Neural crest cell (in vitro differentiated cells): ENCODE results near the gene ZNF276. TPM values are rescaled to one million over a fixed set of nuclear protein-coding genes. Genes with fewer than 3 reads are reported as not detected.

ENCODE experiments used
- DNase-seq: peaks from one replicate; pipeline ENCODE4 v3.0.0; 2021; ENCODE audit warnings: low read depth, mixed read lengths, low spot score
- H3K27ac Mint-ChIP-seq: one replicate; pipeline ENCODE4 v1.8.0; 2021; ENCODE audit warnings: mild to moderate bottlenecking, mixed read lengths; ENCODE audit not compliant: unreplicated experiment
- H3K27me3 Mint-ChIP-seq: 2 replicates; pipeline ENCODE4 v1.8.0; 2021; ENCODE audit warnings: low read depth, mild to moderate bottlenecking, mixed read lengths
- H3K36me3 Mint-ChIP-seq: 2 replicates; pipeline ENCODE4 v1.8.0; 2021; ENCODE audit warnings: low read depth, mild to moderate bottlenecking, mixed read lengths
- H3K4me1 Mint-ChIP-seq: 2 replicates; pipeline ENCODE4 v1.8.0; 2021; ENCODE audit warnings: mixed read lengths
- H3K4me3 Mint-ChIP-seq: one replicate; pipeline ENCODE4 v1.8.0; 2021; ENCODE audit warnings: mild to moderate bottlenecking, mixed read lengths
- H3K9me3 Mint-ChIP-seq: 2 replicates; pipeline ENCODE4 v1.8.0; 2021; ENCODE audit warnings: mixed read lengths
- total RNA-seq: library from RNA; stranded (reverse); gene quantifications from 2 replicates; pipeline ENCODE4 v1.2.1, GENCODE V29; 2021
- TF ChIP-seq, protein P1 (sequence below): fragments of 200-600 bp; sonication (generic); conservative IDR thresholded peaks from 2 replicates; pipeline ENCODE4 v1.5.0; 2021; ENCODE audit warnings: antibody characterized with exemption, mild to moderate bottlenecking

Gene ZNF276
- total RNA-seq, 1 donor from 2014 or later: 32.9 TPM

- Mint-ChIP-seq H3K4me1 (no peaks in the 10 kb centered on the region), H3K27me3 (no peaks in the 10 kb centered on the region), H3K36me3 (peaks cover 10% of the 10 kb centered on the region), H3K27ac (no peak overlapping the region), H3K4me3 (no peak overlapping the region), H3K9me3 (no peaks in the 10 kb centered on the region)
- TF ChIP-seq, protein P1, sequence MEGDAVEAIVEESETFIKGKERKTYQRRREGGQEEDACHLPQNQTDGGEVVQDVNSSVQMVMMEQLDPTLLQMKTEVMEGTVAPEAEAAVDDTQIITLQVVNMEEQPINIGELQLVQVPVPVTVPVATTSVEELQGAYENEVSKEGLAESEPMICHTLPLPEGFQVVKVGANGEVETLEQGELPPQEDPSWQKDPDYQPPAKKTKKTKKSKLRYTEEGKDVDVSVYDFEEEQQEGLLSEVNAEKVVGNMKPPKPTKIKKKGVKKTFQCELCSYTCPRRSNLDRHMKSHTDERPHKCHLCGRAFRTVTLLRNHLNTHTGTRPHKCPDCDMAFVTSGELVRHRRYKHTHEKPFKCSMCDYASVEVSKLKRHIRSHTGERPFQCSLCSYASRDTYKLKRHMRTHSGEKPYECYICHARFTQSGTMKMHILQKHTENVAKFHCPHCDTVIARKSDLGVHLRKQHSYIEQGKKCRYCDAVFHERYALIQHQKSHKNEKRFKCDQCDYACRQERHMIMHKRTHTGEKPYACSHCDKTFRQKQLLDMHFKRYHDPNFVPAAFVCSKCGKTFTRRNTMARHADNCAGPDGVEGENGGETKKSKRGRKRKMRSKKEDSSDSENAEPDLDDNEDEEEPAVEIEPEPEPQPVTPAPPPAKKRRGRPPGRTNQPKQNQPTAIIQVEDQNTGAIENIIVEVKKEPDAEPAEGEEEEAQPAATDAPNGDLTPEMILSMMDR: no peak
- no peak for DNase-seq
These were observed 16.2 kb downstream of the ZNF276 start for GRCh38 chr16:89737341-89738071.

DNA sequence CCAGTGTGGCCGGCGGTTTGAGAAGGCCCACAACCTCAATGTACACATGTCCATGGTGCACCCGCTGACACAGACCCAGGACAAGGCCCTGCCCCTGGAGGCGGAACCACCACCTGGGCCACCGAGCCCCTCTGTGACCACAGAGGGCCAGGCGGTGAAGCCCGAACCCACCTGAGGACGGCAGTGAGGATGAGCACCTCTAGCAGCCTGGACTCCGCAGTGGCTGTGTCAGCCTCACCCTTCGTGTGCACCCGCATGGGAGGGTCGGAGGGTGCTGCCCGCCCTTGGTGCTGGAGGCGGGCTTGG lies 16.7 kb downstream of the ZNF276 start:
- no peak overlapping the region for H3K4me3 Mint-ChIP-seq
- TF ChIP-seq, protein P1: no peak
- peaks cover 10% of the 10 kb centered on the region for H3K36me3 Mint-ChIP-seq
- no peaks in the 10 kb centered on the region for H3K27me3 Mint-ChIP-seq
- H3K27ac Mint-ChIP-seq: no peak overlapping the region
- no peak for DNase-seq
- H3K9me3 Mint-ChIP-seq: no peaks in the 10 kb centered on the region
- no peaks in the 10 kb centered on the region for H3K4me1 Mint-ChIP-seq

DNA sequence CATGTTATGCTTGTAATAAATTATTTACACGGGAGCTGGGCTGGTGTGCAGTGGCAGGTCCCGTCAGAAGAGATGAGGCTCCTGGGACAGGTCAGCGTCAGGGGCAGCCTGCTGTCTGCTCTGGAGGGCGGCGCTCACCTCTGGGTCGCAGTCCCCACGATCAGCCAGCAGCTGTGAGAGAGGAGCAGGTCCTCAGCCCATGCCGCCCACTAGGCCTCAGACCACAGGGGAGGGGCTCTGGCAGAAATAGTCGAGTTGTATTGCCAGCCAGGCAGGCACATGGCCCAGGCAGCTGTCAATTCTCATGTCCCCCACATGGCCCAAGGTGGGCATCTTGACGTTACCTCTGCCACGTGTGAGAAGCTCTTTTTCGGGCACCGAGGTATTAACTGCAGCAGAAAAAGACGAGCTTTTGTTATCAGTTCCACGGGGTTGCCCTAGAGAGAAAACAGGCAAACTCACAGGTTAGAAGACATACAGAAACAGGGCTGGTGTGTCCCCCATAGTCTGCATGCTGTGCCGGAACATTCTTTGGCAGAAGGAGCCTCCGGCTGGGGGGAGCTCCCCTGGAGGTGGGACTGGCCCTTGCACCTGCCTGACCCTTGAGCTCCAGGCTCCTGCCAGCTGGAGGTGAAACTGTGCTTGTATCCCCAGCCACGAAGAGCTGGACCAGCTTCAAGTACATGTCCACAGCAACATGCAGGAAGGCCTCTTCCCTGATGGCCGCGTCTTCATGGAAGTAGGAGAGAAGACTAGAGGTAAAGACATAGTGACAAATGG lies 17.4 kb downstream of the ZNF276 start:
- H3K4me3 Mint-ChIP-seq: no peak overlapping the region
- no peak overlapping the region for H3K27ac Mint-ChIP-seq
- H3K4me1 Mint-ChIP-seq: no peaks in the 10 kb centered on the region
- no peaks in the 10 kb centered on the region for H3K27me3 Mint-ChIP-seq
- no peak for DNase-seq
- TF ChIP-seq, protein P1: no peak
- H3K36me3 Mint-ChIP-seq: peaks cover 10% of the 10 kb centered on the region
- no peaks in the 10 kb centered on the region for H3K9me3 Mint-ChIP-seq

GRCh38 chr16:89739383-89739782 lies 18.0 kb downstream of the ZNF276 start:
- Mint-ChIP-seq H3K27me3 (no peaks in the 10 kb centered on the region), H3K27ac (no peak overlapping the region), H3K4me1 (no peaks in the 10 kb centered on the region), H3K36me3 (peaks cover 10% of the 10 kb centered on the region), H3K4me3 (no peak overlapping the region), H3K9me3 (no peaks in the 10 kb centered on the region)
- TF ChIP-seq, protein P1: no peak
- DNase-seq: no peak

- TF ChIP-seq, protein P1: no peak
- Mint-ChIP-seq H3K4me1 (no peaks in the 10 kb centered on the region), H3K27me3 (no peaks in the 10 kb centered on the region), H3K36me3 (peaks cover 5% of the 10 kb centered on the region), H3K9me3 (no peaks in the 10 kb centered on the region), H3K27ac (no peak overlapping the region), H3K4me3 (peak overlapping the region; percentile 31)
- no peak for DNase-seq
These were observed 20.1 kb downstream of the ZNF276 start for GRCh38 chr16:89741342-89742014.
